Mesenchymal stem cell (in vitro differentiated cells and primary cell): Measurements from ENCODE around the gene STON1.
A peak's percentile ranks its signal among the peaks of the same experiment; 100 is the strongest.

Experiments
- DNase-seq: peaks from one replicate; pipeline ENCODE4 v3.0.0-alpha.2; 2013
- H2AFZ ChIP-seq: one replicate; pipeline ENCODE4 v1.6.1; 2013; ENCODE audit warnings: low read depth, mild to moderate bottlenecking, control low read depth, inconsistent platforms, low read length, moderate library complexity
- H2AK5ac ChIP-seq: 2 replicates; pipeline ENCODE4 v1.6.1; 2013; ENCODE audit warnings: low read length, moderate library complexity, mild to moderate bottlenecking, inconsistent platforms; ENCODE audit not compliant: severe bottlenecking
- H2BK120ac ChIP-seq: one replicate; pipeline ENCODE4 v1.6.1; 2013; ENCODE audit warnings: low read depth, mild to moderate bottlenecking, inconsistent platforms, low read length, moderate library complexity
- H2BK12ac ChIP-seq, 2 experiments: one replicate each; pipeline ENCODE4 v1.6.1; 2013; ENCODE audit warnings: inconsistent platforms in 2 of 2, low read length in 2 of 2, mild to moderate bottlenecking in 2 of 2, moderate library complexity in 2 of 2, control low read depth in 1 of 2
- H2BK15ac ChIP-seq: one replicate; pipeline ENCODE4 v1.6.1; 2013; ENCODE audit warnings: mild to moderate bottlenecking, low read depth, inconsistent platforms; ENCODE audit not compliant: poor library complexity, severe bottlenecking
- H2BK5ac ChIP-seq: 2 replicates; pipeline ENCODE4 v1.6.1; 2013; ENCODE audit warnings: low read depth, mild to moderate bottlenecking, low read length, control low read depth, inconsistent platforms; ENCODE audit not compliant: poor library complexity, severe bottlenecking
- H3K14ac ChIP-seq, 2 experiments: one replicate each; pipeline ENCODE4 v1.6.1; 2013; ENCODE audit warnings: inconsistent platforms in 2 of 2, low read length in 2 of 2, control low read depth in 1 of 2, mild to moderate bottlenecking in 1 of 2, moderate library complexity in 1 of 2
- H3K18ac ChIP-seq, 2 experiments: one replicate each; pipeline ENCODE4 v1.6.1; 2013; ENCODE audit warnings: inconsistent platforms in 2 of 2, low read length in 2 of 2, control low read depth in 1 of 2, low read depth in 1 of 2, mild to moderate bottlenecking in 1 of 2
- H3K23ac ChIP-seq, 2 experiments: one replicate each; pipeline ENCODE4 v1.6.1; 2013; ENCODE audit warnings: inconsistent platforms in 2 of 2, low read length in 2 of 2, mild to moderate bottlenecking in 2 of 2, moderate library complexity in 2 of 2, control low read depth in 1 of 2
- H3K27ac ChIP-seq: 2 replicates; pipeline ENCODE4 v1.5.1; 2013; ENCODE audit warnings: mild to moderate bottlenecking, moderate library complexity, low read length, control low read depth, inconsistent platforms; ENCODE audit not compliant: poor library complexity, severe bottlenecking
- H3K27me3 ChIP-seq, 2 experiments: 2 replicates each; pipeline versions ENCODE4 v1.6.1 to v1.7.0; 2013; ENCODE audit warnings: low read length in 2 of 2, mild to moderate bottlenecking in 2 of 2, moderate library complexity in 2 of 2, control low read depth in 1 of 2, inconsistent platforms in 1 of 2; ENCODE audit not compliant: control insufficient read depth in 1 of 2, insufficient read depth in 1 of 2
- H3K36me3 ChIP-seq, 2 experiments: 2 replicates each; pipeline versions ENCODE4 v1.6.1 to v1.7.0; 2013; ENCODE audit warnings: low read length in 2 of 2, control low read depth in 1 of 2, inconsistent platforms in 1 of 2, low read depth in 1 of 2, mild to moderate bottlenecking in 1 of 2; ENCODE audit not compliant: insufficient read depth in 2 of 2, control insufficient read depth in 1 of 2
- H3K4ac ChIP-seq, 2 experiments: one replicate each; pipeline ENCODE4 v1.6.1; 2013; ENCODE audit warnings: inconsistent platforms in 2 of 2, low read length in 2 of 2, mild to moderate bottlenecking in 2 of 2, moderate library complexity in 2 of 2, control low read depth in 1 of 2, low read depth in 1 of 2
- H3K4me1 ChIP-seq: 2 replicates; pipeline ENCODE4 v1.6.1; 2013; ENCODE audit warnings: low read depth, low read length, control low read depth; ENCODE audit not compliant: control insufficient read depth, insufficient read depth
- H3K4me2 ChIP-seq: 2 replicates; pipeline ENCODE4 v1.6.1; 2013; ENCODE audit warnings: low read length, mild to moderate bottlenecking, inconsistent platforms; ENCODE audit not compliant: poor library complexity, severe bottlenecking
- H3K4me3 ChIP-seq, 2 experiments: 2 replicates each; pipeline versions ENCODE4 v1.5.1 to v1.7.0; 2013; ENCODE audit warnings: low read length in 2 of 2, mild to moderate bottlenecking in 2 of 2, control low read depth in 1 of 2, low read depth in 1 of 2; ENCODE audit not compliant: insufficient read depth in 1 of 2
- H3K79me1 ChIP-seq: replicated peaks from 2 replicates; pipeline ENCODE4 v1.6.1; 2013; ENCODE audit warnings: mild to moderate bottlenecking, control low read depth, low read length, inconsistent platforms; ENCODE audit not compliant: poor library complexity, severe bottlenecking
- H3K9ac ChIP-seq: 2 replicates; pipeline ENCODE4 v1.7.0; 2013; ENCODE audit warnings: mild to moderate bottlenecking, low read length, moderate library complexity
- H3K9me3 ChIP-seq: 2 replicates; pipeline ENCODE4 v1.7.0; 2013; ENCODE audit warnings: mild to moderate bottlenecking, low read length; ENCODE audit not compliant: control insufficient read depth
- H4K8ac ChIP-seq: one replicate; pipeline ENCODE4 v1.6.1; 2013; ENCODE audit warnings: inconsistent platforms, mild to moderate bottlenecking, low read length, moderate library complexity
- H4K91ac ChIP-seq: one replicate; pipeline ENCODE4 v1.6.1; 2013; ENCODE audit warnings: mild to moderate bottlenecking, low read length, inconsistent platforms
- WGBS: methylation state at CpG from one replicate; pipeline ENCODE4 v1.1.7; 2013; ENCODE audit warnings: mixed read lengths; 5-methylcytosine and 5-hydroxymethylcytosine counted together

The STON1 gene

GRCh38 chr2:48483506-48483905, 46.4 kb upstream of the STON1 start:
- no peak overlapping the region for H3K14ac ChIP-seq
- H3K4me3 ChIP-seq = no peak overlapping the region
- H2BK12ac ChIP-seq = no peak overlapping the region
- no peak for DNase-seq
- no peak overlapping the region for H2AFZ ChIP-seq
- no peaks in the 10 kb centered on the region for H3K27me3 ChIP-seq
- no peak overlapping the region for H3K18ac ChIP-seq
- H3K23ac ChIP-seq = no peak overlapping the region
- no peak overlapping the region for H2BK5ac ChIP-seq
- no peak overlapping the region for H2AK5ac ChIP-seq
- 100% methylated on average over 4 of the region's 4 CpGs for WGBS
- no peaks in the 10 kb centered on the region for H3K4me1 ChIP-seq
- no peak overlapping the region for H2BK15ac ChIP-seq
- H4K91ac ChIP-seq = no peak overlapping the region
- H3K9ac ChIP-seq = no peak overlapping the region
- no peak overlapping the region for H3K27ac ChIP-seq
- H2BK120ac ChIP-seq = no peak overlapping the region
- H3K9me3 ChIP-seq = no peaks in the 10 kb centered on the region
- no peaks in the 10 kb centered on the region for H3K79me1 ChIP-seq
- no peak overlapping the region for H4K8ac ChIP-seq
- peaks cover 11 to 53% of the 10 kb centered on the region in 2 experiments for H3K36me3 ChIP-seq
- H3K4me2 ChIP-seq = no peak overlapping the region
- H3K4ac ChIP-seq = no peak overlapping the region

DNA sequence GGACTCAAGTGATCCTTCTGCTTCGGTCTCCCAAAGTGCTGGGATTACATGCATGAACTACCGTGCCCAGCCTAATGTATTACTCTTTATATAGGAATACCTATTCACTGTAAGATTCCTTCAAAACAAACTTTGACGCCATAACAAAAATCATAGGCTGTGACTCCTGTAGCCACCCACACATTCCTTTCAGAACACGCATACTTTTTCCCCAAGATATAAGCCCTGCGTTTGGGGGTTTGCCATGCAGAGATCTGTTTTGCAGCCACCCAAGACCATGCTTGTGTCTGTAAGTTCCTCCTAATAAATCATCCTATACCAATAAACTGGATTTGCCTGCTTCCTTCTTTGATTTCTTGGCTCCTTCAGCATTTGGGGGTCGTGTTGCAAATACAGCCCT, 46.0 kb upstream of the STON1 start:
- Histone ChIP-seq H3K23ac (no peak overlapping the region), H4K91ac (no peak overlapping the region), H3K4me1 (no peaks in the 10 kb centered on the region), H3K4ac (no peak overlapping the region), H2BK5ac (no peak overlapping the region), H4K8ac (no peak overlapping the region), H3K14ac (no peak overlapping the region), H3K79me1 (no peaks in the 10 kb centered on the region), H3K9me3 (no peaks in the 10 kb centered on the region), H2BK120ac (no peak overlapping the region), H3K18ac (no peak overlapping the region), H3K4me3 (no peak overlapping the region), H3K27me3 (no peaks in the 10 kb centered on the region), H2AK5ac (no peak overlapping the region), H2AFZ (no peak overlapping the region), H3K36me3 (peaks cover 9 to 54% of the 10 kb centered on the region in 2 experiments), H2BK15ac (no peak overlapping the region), H2BK12ac (no peak overlapping the region), H3K9ac (no peak overlapping the region), H3K4me2 (no peak overlapping the region), H3K27ac (no peak overlapping the region)
- DNase-seq = no peak
- WGBS = 90% methylated on average over 6 of the region's 6 CpGs

DNA sequence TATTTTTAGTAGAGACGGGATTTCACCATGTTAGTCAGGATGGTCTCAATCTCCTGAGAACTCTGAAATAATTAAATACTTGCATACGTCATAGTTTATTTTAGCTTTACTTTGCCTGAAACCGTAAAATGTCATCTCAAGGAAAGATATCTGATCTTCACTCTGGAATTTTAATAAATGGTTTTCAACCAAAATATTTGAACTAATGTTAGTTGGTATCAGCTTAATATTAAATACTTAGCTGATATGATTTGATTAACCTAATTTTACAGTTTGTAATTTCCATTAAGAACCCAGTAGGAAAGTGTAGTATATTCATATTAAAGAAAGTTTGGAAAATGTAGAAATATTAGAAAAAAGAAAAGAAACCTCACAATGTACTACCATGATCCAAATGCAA, 41.4 kb upstream of the STON1 start:
- Histone ChIP-seq H3K14ac (no peak overlapping the region), H3K18ac (no peak overlapping the region), H2AFZ (no peak overlapping the region), H2BK5ac (no peak overlapping the region), H3K9ac (no peak overlapping the region), H3K4me3 (no peak overlapping the region), H3K36me3 (peaks cover 11 to 41% of the 10 kb centered on the region in 2 experiments), H3K4me1 (no peaks in the 10 kb centered on the region), H3K27ac (no peak overlapping the region), H4K8ac (no peak overlapping the region), H3K79me1 (no peaks in the 10 kb centered on the region), H3K23ac (no peak overlapping the region), H2BK12ac (no peak overlapping the region), H2AK5ac (no peak overlapping the region), H2BK15ac (no peak overlapping the region), H3K27me3 (no peaks in the 10 kb centered on the region), H3K4ac (no peak overlapping the region), H2BK120ac (no peak overlapping the region), H3K9me3 (no peaks in the 10 kb centered on the region), H4K91ac (no peak overlapping the region), H3K4me2 (no peak overlapping the region)
- no peak for DNase-seq
- no CpG with 5 or more reads among the region's 3 CpGs for WGBS

DNA sequence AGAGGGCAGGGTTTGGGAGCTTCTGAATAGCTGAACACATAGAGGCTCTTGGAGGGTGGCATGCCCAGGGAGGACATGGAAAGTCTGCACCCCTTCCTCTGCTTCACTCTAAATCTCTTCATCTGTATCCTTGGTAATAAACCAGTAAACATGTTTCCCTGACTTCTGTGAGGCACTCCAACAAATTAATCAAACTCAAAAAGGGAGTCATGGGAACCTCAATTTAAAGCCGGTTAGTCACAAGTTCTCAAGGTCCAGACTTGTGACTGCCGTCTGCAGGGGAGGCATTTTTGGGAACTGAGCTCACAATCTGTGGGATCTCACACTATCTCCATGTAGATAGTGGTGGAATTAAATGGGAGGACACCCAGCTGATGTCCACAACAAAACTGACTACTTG, 33.1 kb upstream of the STON1 start:
- Histone ChIP-seq H2BK15ac (no peak overlapping the region), H3K4me1 (no peaks in the 10 kb centered on the region), H3K27me3 (no peaks in the 10 kb centered on the region), H3K9ac (no peak overlapping the region), H3K14ac (no peak overlapping the region), H3K23ac (peak overlapping the region in 1 of 2 experiments; percentile 41), H3K9me3 (no peaks in the 10 kb centered on the region), H4K8ac (no peak overlapping the region), H2AFZ (no peak overlapping the region), H3K79me1 (no peaks in the 10 kb centered on the region), H3K36me3 (peaks cover 15 to 38% of the 10 kb centered on the region in 2 experiments), H2AK5ac (no peak overlapping the region), H3K18ac (no peak overlapping the region), H2BK12ac (no peak overlapping the region), H2BK120ac (no peak overlapping the region), H3K4me3 (no peak overlapping the region), H2BK5ac (no peak overlapping the region), H3K4ac (no peak overlapping the region), H3K27ac (no peak overlapping the region), H4K91ac (no peak overlapping the region), H3K4me2 (no peak overlapping the region)
- DNase-seq = peak; percentile 90
- WGBS = 53% methylated on average over 2 of the region's 2 CpGs
